ENCODE results near the gene PPP1R3C.

PPP1R3C gene

GRCh38 chr10:91610444-91610843 lies 22.4 kb downstream of the PPP1R3C start:
- no peak for TF ChIP-seq CTCF (IDR thresholded peaks at IDR 0.05; ENCODE audit: insufficient read depth, low read depth, low read length, missing control alignments)
- H3K4me3 ChIP-seq (ENCODE audit: low read length), result no peak overlapping the region
- no peak for DNase-seq (ENCODE audit: low read depth)

- no peak for TF ChIP-seq CTCF (IDR thresholded peaks at IDR 0.05; ENCODE audit: insufficient read depth, low read depth, low read length, missing control alignments)
- H3K4me3 ChIP-seq (ENCODE audit: low read length), result no peak overlapping the region
- DNase-seq (ENCODE audit: low read depth), result no peak
Observed at GRCh38 chr10:91607646-91608403, 25.0 kb downstream of the PPP1R3C start.

GRCh38 chr10:91605968-91606367 lies 26.9 kb downstream of the PPP1R3C start:
- no peak for TF ChIP-seq CTCF (IDR thresholded peaks at IDR 0.05; ENCODE audit: insufficient read depth, low read depth, low read length, missing control alignments)
- no peak for DNase-seq (ENCODE audit: low read depth)
- H3K4me3 ChIP-seq (ENCODE audit: low read length), result no peak overlapping the region

- no peak for TF ChIP-seq CTCF (IDR thresholded peaks at IDR 0.05; ENCODE audit: insufficient read depth, low read depth, low read length, missing control alignments)
- DNase-seq (ENCODE audit: low read depth), result peak; percentile 76
- H3K4me3 ChIP-seq (ENCODE audit: low read length), result no peak overlapping the region
Observed at GRCh38 chr10:91604553-91605534, 28.0 kb downstream of the PPP1R3C start.

GRCh38 chr10:91603931-91604331 lies 28.9 kb downstream of the PPP1R3C start:
- H3K4me3 ChIP-seq (ENCODE audit: low read length), result no peak overlapping the region
- peak; percentile 79 for DNase-seq (ENCODE audit: low read depth)
- TF ChIP-seq CTCF (IDR thresholded peaks at IDR 0.05; ENCODE audit: insufficient read depth, low read depth, low read length, missing control alignments), result no peak

GRCh38 chr10:91602868-91603568 lies 29.9 kb downstream of the PPP1R3C start:
- no peak for DNase-seq (ENCODE audit: low read depth)
- no peak overlapping the region for H3K4me3 ChIP-seq (ENCODE audit: low read length)
- no peak for TF ChIP-seq CTCF (IDR thresholded peaks at IDR 0.05; ENCODE audit: insufficient read depth, low read depth, low read length, missing control alignments)

Data from epithelial cell of esophagus (primary cell).